ENCODE data around the gene SIL1.

The SIL1 gene

GRCh38 chr5:138954257-138955012 is 243.7 kb downstream of the SIL1 start:
- DNase-seq, result no peak

- peak; percentile 88 for DNase-seq
These were observed 244.5 kb downstream of the SIL1 start for GRCh38 chr5:138953387-138954256.

- DNase-seq, result no peak
These were observed 245.2 kb downstream of the SIL1 start for GRCh38 chr5:138952962-138953361.

- no peak for DNase-seq
These were observed 246.0 kb downstream of the SIL1 start for GRCh38 chr5:138951986-138952735.

- no peak for DNase-seq
These were observed 246.8 kb downstream of the SIL1 start for GRCh38 chr5:138951091-138951985.

- DNase-seq, result no peak
These were observed 247.6 kb downstream of the SIL1 start for GRCh38 chr5:138950421-138951031.

- no peak for DNase-seq
These were observed 248.2 kb downstream of the SIL1 start for GRCh38 chr5:138949988-138950387.

- DNase-seq, result no peak
These were observed 249.0 kb downstream of the SIL1 start for GRCh38 chr5:138949223-138949574.

- DNase-seq, result no peak
These were observed 249.5 kb downstream of the SIL1 start for GRCh38 chr5:138948471-138949222.

- DNase-seq, result no peak
These were observed 250.4 kb downstream of the SIL1 start for GRCh38 chr5:138947780-138948179.

- DNase-seq, result no peak
These were observed 251.2 kb downstream of the SIL1 start for GRCh38 chr5:138946831-138947560.

- no peak for DNase-seq
These were observed 251.9 kb downstream of the SIL1 start for GRCh38 chr5:138946241-138946623.

- DNase-seq, result no peak
These were observed 252.5 kb downstream of the SIL1 start for GRCh38 chr5:138945421-138946240.

- no peak for DNase-seq
These were observed 253.4 kb downstream of the SIL1 start for GRCh38 chr5:138944527-138945322.

GRCh38 chr5:138943599-138944173 is 254.5 kb downstream of the SIL1 start:
- DNase-seq, result no peak

GRCh38 chr5:138942861-138943260 is 255.3 kb downstream of the SIL1 start:
- no peak for DNase-seq

GRCh38 chr5:138942066-138942465 is 256.1 kb downstream of the SIL1 start:
- no peak for DNase-seq

GRCh38 chr5:138938526-138938925 is 259.6 kb downstream of the SIL1 start:
- DNase-seq, result no peak

Data from fibroblast of skin of scalp (primary cell).